ENCODE measurements around the gene ST8SIA5.

ST8SIA5 gene

DNA sequence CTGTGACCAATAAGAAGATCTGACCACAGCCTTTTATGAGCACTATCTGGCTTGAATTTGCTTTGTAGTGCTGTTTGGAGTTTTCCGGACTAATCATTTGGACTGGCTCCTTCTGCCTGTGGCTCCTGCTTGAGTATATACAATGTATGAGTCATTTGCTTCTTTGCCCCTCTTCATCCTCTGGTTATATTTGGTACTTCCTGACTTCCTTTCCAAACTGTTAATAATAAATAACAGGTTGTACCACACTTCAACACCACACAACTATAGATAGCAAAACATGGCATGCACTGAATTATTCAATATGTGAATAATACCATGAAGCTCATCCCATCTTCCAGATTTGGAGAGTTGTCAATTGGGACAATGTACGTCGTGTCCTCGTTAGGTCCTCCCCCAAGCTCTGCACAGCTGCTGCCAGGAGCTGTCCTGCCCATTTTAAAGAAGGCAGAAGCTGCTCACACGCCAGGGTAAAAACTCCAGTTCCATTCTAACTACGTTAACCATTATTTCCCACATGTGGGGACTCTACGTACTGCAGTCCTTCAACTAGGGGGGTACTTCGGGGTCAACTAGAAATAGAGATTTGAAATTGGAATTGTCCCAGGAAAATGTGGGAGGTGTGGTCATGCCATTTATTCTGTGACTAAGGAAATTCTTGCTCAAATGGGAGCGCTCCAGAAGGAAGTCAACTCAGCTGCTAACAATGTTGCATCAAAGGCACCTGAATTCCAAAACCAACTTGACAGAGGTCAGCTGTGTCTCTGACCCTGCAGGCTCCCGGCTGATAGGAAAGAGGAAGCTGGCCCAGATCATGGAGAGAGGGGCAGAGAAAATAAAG lies 38.1 kb downstream of the ST8SIA5 start:
- TF ChIP-seq, protein P1, sequence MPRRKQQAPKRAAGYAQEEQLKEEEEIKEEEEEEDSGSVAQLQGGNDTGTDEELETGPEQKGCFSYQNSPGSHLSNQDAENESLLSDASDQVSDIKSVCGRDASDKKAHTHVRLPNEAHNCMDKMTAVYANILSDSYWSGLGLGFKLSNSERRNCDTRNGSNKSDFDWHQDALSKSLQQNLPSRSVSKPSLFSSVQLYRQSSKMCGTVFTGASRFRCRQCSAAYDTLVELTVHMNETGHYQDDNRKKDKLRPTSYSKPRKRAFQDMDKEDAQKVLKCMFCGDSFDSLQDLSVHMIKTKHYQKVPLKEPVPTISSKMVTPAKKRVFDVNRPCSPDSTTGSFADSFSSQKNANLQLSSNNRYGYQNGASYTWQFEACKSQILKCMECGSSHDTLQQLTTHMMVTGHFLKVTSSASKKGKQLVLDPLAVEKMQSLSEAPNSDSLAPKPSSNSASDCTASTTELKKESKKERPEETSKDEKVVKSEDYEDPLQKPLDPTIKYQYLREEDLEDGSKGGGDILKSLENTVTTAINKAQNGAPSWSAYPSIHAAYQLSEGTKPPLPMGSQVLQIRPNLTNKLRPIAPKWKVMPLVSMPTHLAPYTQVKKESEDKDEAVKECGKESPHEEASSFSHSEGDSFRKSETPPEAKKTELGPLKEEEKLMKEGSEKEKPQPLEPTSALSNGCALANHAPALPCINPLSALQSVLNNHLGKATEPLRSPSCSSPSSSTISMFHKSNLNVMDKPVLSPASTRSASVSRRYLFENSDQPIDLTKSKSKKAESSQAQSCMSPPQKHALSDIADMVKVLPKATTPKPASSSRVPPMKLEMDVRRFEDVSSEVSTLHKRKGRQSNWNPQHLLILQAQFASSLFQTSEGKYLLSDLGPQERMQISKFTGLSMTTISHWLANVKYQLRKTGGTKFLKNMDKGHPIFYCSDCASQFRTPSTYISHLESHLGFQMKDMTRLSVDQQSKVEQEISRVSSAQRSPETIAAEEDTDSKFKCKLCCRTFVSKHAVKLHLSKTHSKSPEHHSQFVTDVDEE (CRISPR knock-in tag; IDR thresholded peaks at IDR 0.05) = no peak
- TF ChIP-seq ARNTL (CRISPR knock-in tag; IDR thresholded peaks at IDR 0.05; ENCODE audit: borderline replicate concordance, low read depth) (no peak), SNAI2 (CRISPR knock-in tag; IDR thresholded peaks at IDR 0.05) (no peak), ESRRG (CRISPR knock-in tag; IDR thresholded peaks at IDR 0.05) (no peak)
- TF ChIP-seq, protein P2, sequence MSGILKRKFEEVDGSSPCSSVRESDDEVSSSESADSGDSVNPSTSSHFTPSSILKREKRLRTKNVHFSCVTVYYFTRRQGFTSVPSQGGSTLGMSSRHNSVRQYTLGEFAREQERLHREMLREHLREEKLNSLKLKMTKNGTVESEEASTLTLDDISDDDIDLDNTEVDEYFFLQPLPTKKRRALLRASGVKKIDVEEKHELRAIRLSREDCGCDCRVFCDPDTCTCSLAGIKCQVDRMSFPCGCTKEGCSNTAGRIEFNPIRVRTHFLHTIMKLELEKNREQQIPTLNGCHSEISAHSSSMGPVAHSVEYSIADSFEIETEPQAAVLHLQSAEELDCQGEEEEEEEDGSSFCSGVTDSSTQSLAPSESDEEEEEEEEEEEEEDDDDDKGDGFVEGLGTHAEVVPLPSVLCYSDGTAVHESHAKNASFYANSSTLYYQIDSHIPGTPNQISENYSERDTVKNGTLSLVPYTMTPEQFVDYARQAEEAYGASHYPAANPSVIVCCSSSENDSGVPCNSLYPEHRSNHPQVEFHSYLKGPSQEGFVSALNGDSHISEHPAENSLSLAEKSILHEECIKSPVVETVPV (CRISPR knock-in tag; IDR thresholded peaks at IDR 0.05) = no peak
- ATAC-seq = peak; percentile 30; the same call in 1 of the 3 replicates

DNA sequence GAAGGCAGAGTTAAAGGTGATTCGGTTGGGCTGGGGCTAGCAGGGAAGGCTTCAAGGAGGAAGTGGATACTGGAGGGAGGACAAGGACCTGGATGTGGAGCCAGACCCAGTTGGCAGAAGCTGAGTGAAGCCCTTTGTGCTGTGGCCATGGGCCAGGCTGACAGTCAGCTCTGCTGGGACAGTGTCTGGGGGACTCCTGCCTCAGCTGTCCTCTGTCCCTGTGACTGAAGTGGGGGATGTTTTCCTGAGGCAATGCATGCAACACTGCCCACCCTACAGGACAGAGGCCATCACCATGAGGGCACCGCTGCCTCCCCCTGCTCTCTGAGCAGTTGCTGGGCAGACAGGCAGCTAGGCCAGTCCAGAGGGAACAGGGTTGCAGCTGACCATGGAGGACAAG lies 40.0 kb downstream of the ST8SIA5 start:
- ATAC-seq = no peak
- TF ChIP-seq TOX (CRISPR knock-in tag; IDR thresholded peaks at IDR 0.05; ENCODE audit: borderline replicate concordance) (no peak), TCF4 (CRISPR knock-in tag; IDR thresholded peaks at IDR 0.05; ENCODE audit: borderline replicate concordance) (no peak), OSR1 (CRISPR knock-in tag; IDR thresholded peaks at IDR 0.05) (no peak), ZFP3 (CRISPR knock-in tag; IDR thresholded peaks at IDR 0.05) (no peak), RARB (CRISPR knock-in tag; IDR thresholded peaks at IDR 0.05) (no peak), ESRRG (CRISPR knock-in tag; IDR thresholded peaks at IDR 0.05) (no peak), PPARA (CRISPR knock-in tag; IDR thresholded peaks at IDR 0.05; ENCODE audit: borderline replicate concordance) (no peak), GLIS3 (CRISPR knock-in tag; IDR thresholded peaks at IDR 0.05) (no peak)
- TF ChIP-seq, protein P3, sequence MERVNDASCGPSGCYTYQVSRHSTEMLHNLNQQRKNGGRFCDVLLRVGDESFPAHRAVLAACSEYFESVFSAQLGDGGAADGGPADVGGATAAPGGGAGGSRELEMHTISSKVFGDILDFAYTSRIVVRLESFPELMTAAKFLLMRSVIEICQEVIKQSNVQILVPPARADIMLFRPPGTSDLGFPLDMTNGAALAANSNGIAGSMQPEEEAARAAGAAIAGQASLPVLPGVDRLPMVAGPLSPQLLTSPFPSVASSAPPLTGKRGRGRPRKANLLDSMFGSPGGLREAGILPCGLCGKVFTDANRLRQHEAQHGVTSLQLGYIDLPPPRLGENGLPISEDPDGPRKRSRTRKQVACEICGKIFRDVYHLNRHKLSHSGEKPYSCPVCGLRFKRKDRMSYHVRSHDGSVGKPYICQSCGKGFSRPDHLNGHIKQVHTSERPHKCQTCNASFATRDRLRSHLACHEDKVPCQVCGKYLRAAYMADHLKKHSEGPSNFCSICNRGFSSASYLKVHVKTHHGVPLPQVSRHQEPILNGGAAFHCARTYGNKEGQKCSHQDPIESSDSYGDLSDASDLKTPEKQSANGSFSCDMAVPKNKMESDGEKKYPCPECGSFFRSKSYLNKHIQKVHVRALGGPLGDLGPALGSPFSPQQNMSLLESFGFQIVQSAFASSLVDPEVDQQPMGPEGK (CRISPR knock-in tag; IDR thresholded peaks at IDR 0.05; ENCODE audit: borderline replicate concordance) = no peak
- TF ChIP-seq, protein P2 (CRISPR knock-in tag; IDR thresholded peaks at IDR 0.05) = no peak
- TF ChIP-seq, protein P1 (CRISPR knock-in tag; IDR thresholded peaks at IDR 0.05) = no peak
- TF ChIP-seq, protein P4, sequence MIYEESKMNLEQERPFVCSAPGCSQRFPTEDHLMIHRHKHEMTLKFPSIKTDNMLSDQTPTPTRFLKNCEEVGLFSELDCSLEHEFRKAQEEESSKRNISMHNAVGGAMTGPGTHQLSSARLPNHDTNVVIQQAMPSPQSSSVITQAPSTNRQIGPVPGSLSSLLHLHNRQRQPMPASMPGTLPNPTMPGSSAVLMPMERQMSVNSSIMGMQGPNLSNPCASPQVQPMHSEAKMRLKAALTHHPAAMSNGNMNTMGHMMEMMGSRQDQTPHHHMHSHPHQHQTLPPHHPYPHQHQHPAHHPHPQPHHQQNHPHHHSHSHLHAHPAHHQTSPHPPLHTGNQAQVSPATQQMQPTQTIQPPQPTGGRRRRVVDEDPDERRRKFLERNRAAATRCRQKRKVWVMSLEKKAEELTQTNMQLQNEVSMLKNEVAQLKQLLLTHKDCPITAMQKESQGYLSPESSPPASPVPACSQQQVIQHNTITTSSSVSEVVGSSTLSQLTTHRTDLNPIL (CRISPR knock-in tag; IDR thresholded peaks at IDR 0.05; ENCODE audit: low read depth) = no peak

DNA sequence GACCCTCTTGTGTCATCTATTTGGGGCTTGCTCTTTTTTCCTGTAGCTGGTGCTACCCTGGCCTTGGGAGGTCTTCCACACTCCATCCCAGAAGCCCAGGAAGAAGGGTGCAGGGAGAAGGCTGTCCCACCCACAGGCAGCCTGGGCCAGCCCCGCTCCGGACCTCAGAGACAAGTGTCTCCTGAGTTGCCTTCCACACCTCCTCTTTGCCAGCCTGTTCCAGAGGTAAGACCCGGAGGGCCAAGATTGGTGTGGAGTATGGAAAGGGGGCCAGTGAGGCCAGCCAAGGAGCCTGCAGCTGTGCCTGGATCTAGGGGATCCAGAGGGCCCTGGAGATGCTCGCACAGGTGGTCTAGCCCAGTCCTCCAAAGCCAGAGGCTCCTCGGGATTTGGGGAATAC lies 40.5 kb downstream of the ST8SIA5 start:
- ATAC-seq = no peak
- TF ChIP-seq BACH2 (CRISPR knock-in tag; IDR thresholded peaks at IDR 0.05; ENCODE audit: borderline replicate concordance) (no peak), ISL1 (CRISPR knock-in tag; IDR thresholded peaks at IDR 0.05) (no peak), ZNF8 (CRISPR knock-in tag; IDR thresholded peaks at IDR 0.05) (no peak), GLIS3 (CRISPR knock-in tag; IDR thresholded peaks at IDR 0.05) (no peak)
- TF ChIP-seq, protein P2 (CRISPR knock-in tag; IDR thresholded peaks at IDR 0.05) = no peak
- TF ChIP-seq, protein P4 (CRISPR knock-in tag; IDR thresholded peaks at IDR 0.05; ENCODE audit: low read depth) = no peak
- TF ChIP-seq, protein P1 (CRISPR knock-in tag; IDR thresholded peaks at IDR 0.05) = no peak

All from SK-N-SH treated with all-trans-retinoic acid at 6 μM for 48 hours (cell line).